Non-pigmented ciliary epithelial cell (primary cell): ENCODE results near the gene SPRED3.
"Not testable (repeated sequence)": the region's sequence is repeated elsewhere in the genome, so short reads cannot be mapped to it uniquely, and the experiment has no call there.

Source experiments
- DNase-seq: peaks from one replicate; pipeline ENCODE4 v3.0.0-alpha.2; 2010; ENCODE audit warnings: low read depth

SPRED3 gene

DNA sequence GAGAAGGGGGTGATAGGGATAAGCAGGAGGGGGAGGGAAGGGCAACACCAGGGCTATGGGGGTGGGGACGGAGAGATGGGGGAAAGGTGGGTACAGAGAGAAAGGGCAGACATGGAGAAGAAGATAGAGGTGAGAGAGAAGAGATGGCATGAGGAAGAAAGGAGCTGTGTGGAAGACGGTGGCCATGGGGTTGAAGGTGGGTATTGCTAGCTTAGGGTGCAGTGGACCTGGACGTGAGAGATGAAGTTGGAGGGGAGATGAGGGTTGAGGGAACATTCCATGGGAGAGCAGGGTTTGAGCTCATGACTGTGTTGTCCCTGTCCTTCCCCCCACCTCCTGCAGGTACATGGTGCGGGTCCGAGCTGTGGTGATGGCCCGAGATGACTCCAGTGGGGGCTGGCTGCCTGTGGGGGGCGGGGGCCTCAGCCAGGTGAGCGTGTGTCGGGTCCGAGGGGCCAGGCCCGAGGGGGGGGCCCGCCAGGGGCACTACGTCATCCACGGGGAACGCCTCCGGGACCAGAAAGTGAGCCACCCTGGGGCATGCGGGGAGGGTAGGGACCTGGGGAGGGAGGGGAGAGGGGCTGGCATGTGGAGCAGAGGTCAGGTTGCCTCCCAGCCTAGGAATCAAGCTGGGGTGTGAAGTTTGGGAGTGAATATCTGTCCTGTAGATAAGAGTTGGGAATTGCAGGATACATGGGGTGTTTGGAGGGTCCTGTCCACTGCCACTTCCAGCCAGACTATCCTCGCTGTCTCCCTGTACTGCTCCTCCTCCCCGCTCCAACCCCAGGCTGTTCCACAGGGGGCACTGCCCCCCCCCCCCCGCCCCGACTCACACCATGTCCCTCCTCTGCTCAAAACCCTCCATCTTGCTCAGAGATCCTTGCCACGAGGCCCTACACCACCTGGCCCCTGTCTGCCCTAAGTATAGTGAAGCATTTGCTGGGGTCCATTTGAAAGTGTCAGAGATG, 1.7 kb downstream of the SPRED3 start:
- DNase-seq: no peak

DNA sequence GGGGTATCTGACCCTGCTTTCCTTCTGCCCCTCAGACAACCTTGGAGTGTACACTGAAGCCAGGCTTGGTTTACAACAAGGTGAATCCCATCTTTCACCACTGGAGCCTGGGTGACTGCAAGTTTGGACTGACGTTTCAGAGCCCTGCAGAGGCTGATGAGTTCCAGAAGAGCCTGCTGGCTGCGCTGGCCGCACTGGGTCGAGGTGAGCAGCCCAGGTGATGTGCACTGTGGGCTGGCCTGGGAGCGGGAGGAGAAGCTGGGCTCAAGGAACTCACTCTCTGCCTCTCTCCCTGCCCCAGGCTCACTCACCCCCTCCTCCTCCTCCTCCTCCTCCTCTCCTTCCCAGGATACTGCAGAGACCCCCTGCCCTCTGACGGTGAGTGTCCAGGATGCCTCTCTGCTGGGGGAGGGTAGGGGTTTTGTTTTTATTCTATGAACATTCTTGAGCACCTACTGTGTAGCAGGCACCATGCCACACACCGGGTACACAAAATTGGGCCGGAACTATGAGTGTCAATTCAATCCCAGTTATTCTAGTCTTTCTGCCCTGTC, 3.5 kb downstream of the SPRED3 start:
- DNase-seq: no peak

DNA sequence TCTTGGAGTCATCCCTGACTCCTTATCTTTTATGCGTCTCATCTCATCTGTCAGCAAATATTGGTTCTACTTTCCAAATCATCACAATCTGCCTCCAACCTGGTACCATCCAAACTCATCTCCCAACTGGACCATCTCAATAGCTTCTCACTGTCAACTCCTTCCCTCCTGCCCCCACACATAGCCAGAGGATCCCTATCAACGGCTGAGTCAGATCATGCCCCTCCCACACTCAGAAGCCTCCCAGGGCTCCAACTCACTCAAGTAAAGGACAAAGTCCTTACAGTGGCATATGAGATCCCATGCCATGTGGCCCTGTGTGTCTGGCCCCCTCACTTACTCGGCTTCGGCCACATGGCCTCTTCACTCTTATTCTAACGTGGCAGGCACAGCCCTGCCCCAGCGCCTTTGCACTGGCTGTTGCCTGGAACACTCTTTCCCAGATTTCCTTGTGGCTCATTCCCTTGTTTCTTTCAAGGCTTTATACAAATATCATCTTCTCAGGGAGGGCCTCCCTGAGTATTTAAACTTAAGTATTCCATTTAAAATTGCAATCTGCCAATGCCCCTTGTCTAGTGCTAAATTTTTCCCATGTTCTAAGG, 4.3 kb downstream of the SPRED3 start:
- no peak for DNase-seq

DNA sequence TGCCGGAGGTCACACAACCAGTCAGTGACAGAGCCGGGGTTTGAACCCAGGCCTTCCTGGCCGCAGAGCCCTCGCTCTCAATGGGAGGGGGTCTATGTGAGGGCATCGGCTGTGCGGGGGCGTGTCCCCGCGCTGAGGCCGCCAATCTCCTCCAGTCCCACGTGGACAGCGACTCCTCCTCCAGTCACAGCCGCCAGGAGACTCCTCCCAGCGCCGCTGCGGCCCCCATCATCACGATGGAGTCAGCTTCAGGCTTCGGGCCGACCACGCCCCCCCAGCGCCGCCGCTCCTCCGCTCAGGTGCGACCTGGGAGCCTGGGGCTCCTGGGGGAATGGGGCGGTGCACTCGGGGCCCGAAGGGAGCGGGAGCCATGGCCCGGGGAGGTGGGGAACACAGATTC, 6.0 kb downstream of the SPRED3 start:
- no peak for DNase-seq

DNA sequence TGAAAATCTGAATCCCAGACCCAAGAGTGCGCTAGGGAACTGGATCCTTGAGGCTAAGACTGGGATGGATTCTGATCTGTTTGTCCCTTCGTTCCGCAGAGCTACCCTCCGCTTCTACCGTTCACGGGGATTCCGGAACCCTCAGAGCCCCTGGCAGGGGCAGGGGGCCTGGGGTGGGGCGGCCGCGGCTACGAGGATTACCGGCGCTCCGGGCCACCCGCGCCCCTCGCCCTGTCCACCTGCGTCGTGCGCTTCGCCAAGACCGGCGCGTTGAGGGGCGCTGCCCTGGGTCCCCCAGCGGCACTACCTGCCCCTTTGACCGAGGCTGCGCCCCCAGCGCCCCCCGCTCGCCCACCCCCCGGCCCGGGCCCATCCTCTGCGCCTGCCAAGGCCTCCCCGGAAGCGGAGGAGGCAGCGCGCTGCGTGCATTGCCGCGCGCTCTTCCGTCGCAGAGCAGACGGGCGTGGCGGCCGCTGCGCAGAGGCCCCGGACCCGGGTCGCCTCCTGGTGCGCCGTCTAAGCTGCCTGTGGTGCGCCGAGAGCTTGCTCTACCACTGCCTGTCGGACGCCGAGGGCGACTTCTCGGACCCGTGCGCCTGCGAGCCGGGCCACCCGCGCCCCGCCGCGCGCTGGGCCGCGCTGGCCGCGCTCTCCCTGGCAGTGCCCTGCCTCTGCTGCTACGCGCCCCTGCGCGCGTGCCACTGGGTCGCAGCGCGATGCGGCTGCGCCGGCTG, 7.1 kb downstream of the SPRED3 start:
- DNase-seq: no peak

DNA sequence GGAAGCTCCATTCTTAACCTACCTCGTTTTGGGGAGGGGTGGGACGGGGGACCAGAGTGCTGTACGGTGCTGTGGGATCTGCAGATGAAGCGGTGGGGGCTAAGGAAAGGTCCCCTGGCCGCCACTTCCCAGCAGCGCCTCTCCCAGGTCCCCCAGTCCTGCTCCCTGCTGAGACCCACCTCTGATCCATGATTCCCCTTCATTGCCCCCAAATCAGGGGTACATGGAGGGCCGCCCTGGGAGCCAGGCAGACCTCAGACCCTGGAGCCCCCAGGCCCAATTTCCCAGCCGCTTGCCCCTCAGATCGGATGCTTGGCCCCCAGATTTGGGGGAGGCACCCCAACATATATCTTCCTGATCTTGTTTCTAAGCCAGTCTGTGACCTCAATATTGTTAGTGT, 10.6 kb downstream of the SPRED3 start:
- no peak for DNase-seq

DNA sequence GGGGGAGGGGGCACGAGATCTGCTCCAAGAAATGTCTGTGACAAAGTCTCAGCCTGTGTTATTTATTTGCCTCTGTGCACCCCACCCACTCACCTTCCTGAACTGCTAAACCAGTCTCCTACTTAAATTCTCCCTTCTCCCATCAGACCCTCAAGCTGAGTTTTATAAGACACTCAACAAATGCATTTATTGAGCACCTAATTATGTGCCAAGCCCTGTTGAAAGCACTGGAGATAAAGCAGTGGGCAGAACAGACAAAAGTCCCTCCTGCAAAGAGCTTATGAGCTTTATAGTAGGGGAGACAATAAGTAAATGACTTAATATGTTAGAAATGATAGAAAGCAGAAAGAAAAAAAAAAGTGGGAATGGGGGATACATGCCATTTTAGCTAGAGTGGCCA, 11.0 kb downstream of the SPRED3 start:
- DNase-seq: no peak

DNA sequence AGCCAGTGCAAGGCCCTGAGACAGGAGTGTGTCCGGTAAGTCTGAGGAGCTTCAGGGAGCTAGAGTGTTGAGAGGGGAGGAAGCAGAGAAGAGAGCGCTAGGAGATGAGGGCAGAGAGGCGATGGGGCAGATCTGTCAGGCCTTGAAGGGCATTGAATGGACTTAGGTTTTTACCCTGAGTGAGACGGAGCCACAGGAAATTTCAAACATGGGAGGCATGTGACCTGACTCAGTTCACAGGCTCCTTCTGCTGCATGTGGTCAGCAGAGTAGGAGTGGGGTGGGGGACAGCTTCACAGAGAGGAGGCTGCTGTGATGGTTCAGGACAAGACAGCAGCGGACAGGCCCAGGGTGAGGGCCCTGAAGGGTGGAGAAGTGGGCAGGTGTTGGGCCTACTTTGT, 11.9 kb downstream of the SPRED3 start:
- DNase-seq: no peak

DNA sequence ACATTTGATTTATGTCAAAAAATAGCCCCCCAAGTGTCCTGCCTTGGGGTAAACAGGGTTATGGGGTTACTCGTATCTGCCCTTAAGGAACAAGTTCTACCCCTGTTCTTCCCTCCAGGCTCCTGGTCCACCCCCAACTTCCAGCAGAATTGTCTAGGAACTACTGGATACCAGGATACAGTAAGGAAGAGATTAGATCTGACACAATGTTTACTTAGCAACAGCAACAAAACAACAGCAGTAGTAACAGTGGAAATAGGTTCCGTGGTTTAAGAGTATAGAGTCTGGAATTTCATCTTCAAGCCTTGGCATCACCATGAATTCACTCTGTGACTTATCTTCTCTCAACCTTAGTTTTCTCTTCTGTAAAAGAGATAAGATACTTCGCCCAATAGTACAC, 12.7 kb downstream of the SPRED3 start:
- no peak for DNase-seq

DNA sequence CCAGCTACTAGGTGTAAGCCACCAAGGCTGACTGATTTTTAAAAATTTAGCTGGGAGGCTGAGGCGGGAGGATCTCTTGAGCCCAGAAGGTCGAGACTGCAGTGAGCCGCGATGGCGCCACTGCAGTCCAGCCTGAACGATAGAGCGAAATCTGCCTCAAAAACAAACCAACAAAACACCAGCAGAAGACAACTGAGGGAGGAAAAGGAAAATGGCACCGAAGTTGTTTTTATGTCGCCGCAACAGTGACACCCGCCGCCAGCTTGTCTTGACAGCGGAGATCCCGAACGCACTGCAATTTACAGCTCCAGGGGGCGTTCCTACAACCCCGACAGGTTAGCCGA, 14.1 kb downstream of the SPRED3 start:
- no peak for DNase-seq

DNA sequence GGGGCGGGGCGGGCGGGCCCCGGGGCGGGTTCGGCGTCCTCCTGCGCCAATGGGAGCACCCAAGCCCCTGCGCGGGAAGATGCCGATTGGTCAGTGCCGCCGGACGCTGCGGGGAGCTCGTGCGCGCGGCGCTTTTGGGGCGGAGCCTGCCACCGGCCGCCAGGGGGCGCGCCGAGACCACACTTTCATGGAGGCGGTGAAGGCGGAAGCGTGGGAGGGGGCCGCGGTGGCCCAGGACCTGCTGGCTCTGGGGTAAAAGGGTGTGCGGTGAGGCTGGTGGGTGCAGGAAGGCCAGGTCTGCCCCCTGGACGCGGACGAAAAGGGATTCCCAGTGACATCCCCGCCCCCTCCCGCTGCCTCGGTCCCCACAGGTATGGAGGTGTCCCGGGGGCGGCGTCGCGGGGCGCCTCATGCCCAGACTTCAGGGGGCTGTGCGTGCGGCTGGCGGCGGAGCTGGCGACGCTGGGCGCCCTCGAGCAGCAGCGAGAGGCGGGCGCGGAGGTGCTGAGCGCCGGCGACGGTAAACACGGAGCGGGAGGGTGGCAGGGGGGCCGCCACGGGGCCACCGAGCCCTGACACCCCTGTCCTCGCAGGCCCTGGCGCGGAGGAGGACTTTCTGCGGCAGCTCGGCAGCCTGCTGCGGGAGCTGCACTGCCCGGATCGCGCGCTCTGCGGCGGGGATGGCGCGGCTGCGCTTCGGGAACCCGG, 14.6 kb downstream of the SPRED3 start, which contains the start of gene FAM98C:
Gene FAM98C (plus strand): TSS at position 127 of the 708 bp plus-strand sequence. CDS start 61 bp downstream, at position 188.
- DNase-seq: peak; percentile 75

DNA sequence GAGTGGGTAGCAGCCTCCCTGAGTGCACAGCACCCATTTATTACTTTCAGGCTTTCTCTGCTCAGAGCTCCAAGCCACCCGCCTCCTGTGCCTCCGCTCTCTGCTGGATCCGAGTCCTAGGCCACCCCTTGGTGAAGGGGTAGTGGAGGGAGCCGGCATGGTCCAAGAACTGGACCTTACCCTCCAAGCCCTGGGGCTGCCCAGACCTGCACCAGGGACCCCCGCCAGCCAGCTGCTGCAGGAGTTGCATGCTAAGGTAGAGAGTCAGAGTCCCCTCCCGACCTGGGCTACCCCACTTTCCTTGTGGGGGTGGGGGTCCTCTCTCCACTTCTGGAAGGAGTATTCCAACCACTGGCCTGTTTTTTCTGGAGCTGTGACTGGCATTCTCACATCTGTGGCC, 16.4 kb downstream of the SPRED3 start:
- no peak for DNase-seq

DNA sequence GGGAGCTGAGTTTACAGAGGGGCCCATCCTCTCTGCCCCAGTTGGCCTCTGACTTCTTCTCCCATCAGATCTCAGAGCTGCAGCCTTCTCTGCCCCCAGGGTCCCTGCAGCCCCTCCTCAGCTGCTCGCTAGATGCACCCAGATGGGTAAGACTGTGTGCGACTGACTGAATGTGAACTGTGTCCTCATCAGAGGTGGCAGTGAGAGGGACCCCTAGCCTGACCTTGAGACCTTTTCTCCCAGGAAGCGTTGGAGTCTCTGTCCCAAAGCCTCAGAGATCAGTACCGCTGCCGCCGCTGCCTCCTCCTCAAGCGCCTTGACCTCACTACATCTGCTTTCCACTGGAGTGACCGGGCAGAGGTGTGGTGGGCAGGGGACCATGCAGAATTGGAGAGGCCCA, 16.8 kb downstream of the SPRED3 start:
- no peak for DNase-seq

DNA sequence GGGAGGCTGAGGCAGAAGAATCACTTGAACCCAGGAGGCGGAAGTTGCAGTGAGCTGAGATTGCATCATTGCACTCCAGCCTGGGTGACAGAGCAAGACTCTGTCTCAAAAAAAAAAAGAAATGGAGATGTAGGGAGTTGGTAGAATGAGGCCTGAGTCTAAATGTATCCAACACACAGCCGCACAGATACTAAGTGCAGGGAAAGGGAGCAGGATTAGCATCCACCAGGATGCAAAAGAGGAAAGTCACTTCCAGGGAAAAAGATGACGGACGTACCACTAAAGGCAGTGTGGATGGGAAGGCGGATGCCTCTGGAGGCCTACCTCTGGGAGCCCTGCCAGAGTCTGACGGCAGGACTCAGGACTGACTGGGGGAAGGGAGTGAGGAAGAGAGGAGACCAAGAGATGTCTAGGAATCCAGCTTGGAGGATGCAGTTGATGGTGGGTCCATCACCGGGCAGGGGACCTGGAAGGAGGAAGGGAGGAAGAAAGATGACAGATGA, 21.2 kb downstream of the SPRED3 start:
- DNase-seq: no peak

DNA sequence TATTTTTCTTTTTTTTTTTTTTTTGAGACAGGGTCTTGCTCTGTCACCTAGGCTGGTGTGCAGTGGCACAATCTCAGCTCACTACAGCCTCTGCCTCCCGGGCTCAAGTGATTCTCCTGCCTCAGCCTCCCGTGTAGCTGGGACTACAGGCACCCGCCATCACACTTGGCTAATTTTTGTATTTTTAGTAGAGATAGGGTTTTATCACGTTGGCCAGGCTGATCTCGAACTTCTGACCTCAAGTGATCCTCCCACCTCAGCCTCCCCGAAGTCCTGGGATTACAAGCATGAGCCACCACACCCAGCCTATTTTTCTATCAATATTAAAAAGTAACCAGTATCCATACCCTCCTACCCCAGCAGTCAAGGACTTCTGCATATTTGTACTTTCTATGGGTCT, 21.9 kb downstream of the SPRED3 start:
- not testable (repeated sequence) for DNase-seq

DNA sequence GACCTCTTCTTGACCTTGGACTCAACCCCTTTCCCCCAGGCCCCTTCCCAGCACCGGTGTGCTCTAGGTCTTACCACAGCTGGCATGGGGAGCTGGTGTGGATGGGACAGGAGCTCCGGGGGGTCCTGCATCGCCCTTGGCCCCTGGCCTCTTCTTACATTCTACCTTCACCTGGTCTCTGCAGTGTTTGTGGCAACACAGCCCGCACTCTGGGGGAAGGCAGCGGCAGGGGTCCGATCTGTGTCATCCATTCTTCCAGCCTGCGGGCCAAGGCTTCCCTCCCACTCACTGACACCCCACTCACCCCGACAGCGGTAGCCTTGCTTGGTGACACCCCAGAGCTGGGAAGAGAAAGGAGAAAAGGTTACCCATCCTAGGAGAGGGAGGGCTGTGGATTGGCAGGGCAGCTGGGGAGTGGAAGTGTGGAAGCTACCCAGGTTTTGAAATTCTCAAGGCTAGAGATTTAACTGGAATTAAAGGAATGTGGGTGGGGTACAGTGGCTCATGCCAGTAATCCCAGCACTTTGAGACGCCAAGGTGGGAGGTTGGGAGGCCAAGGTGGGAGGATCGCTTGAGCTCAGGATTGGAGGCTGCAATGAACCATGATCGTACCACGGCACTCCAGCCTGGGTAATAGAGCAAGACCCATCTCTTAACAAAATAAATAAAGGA, 22.7 kb downstream of the SPRED3 start:
- no peak for DNase-seq

DNA sequence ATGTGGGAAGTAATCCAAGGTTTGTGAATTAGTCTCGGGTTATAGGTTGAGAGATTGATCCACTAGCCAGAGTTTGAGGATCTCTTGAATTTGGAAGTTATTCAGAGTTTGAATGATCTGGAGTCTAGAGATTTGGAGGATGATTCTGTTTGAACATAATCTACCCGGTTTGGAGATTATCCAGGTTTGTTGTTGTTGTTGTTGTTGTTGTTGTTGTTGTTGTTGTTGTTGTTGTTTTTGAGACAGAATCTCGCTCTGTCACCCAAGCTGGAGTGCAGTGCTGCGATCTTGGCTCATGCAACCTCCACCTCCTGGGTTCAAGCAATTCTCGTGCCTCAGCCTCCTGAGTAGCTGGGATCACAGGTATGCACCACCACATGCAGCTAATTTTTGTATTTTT, 23.4 kb downstream of the SPRED3 start:
- not testable (repeated sequence) for DNase-seq

DNA sequence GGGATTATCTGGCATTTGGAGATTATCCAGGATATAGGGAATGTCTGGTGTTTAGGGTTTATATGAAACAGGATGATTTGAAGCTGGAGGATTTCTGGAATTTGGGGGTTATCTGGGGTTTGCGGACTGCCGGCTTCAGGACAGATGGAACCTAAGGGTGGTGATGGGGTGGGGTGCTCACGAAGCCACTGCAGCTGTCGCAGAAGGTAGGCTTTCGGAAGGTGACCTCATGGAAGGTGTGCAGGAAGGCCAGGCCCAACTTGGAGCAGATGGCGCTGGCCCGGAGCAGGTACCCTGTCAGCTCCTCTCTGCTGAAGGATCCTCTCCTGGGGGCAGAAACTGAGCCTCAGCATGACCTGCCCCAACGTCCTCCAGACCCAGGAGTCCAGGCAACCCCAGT, 24.0 kb downstream of the SPRED3 start:
- DNase-seq: no peak

DNA sequence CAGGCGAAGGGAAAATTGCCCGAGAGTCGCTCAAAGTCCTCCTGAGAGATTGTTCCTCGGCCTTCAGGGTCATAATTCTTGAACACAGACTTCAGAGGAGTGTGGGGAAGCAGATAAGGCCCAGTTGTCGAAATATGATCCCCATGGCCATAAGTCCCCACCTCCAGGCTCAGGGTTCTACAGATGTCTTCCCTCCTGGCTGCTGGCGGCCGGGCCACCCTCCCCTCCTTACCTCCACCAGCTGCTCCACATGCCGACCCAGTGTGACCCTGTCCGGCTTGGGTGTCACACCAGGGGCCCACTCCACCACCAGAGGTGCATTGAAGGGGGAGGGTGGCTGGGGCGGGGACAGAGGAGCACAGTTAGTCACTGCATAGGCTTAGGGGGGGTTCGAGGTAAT, 24.5 kb downstream of the SPRED3 start:
- DNase-seq: no peak

DNA sequence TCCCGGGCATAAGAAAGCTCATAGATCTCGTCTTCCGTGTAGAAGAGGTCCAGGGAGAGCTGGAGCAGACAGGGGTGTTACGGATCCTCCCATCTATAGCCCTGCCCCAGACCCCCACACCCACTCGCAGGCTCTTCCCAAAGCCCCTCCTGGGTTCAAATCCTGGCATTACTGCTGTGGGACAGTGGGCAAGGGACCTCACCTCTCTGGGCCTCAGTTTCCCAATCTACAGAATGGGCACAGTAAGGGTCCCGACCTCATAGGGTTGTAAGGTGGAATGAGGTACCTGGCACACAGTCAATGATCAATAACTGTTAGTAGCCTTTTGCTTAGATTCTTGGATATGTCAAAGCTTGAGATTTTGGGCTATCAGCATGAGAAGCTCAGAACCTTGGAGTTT, 24.9 kb downstream of the SPRED3 start:
- no peak for DNase-seq

DNA sequence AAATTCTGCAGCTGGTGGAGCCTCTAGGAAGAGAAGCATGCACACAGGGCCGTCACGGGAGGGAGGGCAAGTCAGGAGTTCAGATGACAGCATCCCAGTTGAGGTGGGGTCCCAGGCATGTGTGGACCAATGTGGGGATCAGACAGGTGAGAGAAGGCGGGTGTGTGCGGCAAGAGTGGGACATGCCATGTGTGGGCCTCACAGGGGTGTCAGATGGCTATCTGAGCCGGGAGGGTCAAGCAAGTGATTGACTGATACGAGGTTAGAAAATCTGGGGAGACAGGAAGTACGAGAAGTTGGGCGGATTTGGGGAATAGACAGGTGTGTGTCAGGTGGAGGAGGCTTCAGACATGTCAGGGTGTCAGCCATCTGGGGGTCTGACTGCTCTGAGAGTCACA, 28.6 kb downstream of the SPRED3 start:
- DNase-seq: no peak
